ENCODE measurements around the gene PRKN. TPM values are rescaled to one million over a fixed set of nuclear protein-coding genes. Genes with fewer than 3 reads are reported as not detected.

PRKN gene
- total and polyA plus RNA-seq, 9 of the 15 experiments (the other 6 are each of a cell fraction or from before 2014, with no cell fraction given), result 0.03 to 0.96 (median 0.15) TPM; not detected in 2

GRCh38 chr6:161829291-161829729 is 898.3 kb downstream of the PRKN start (continued):
- TF ChIP-seq GTF2E2 (tag; IDR thresholded peaks at IDR 0.05), result no peak

DNA sequence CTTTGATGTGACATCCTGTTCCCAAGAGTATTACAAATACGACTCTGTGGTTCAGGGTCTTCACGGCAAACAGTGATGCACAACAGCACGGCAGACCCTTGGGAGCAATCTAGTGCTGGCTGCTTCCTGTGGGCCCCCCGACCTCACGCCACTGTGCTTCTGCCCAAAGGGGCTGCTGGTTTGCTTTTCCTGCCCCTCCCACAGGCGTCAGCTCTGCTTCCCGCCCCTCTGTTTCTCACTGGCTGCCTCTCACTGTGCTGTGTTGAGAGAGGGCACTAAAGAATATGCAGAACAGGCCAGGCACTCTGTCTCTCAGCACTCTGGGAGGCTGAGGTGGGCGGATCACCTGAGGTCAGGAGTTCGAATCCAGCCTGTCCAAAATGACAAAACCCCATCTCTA is 899.2 kb downstream of the PRKN start:
- TF ChIP-seq TCF7 (IDR thresholded peaks at IDR 0.05; ENCODE audit: borderline replicate concordance) (no peak), CTBP1 (IDR thresholded peaks at IDR 0.05; ENCODE audit: borderline replicate concordance) (no peak), NUFIP1 (IDR thresholded peaks at IDR 0.05; ENCODE audit: partially characterized antibody) (no peak), ILF3 (IDR thresholded peaks at IDR 0.05; ENCODE audit: borderline replicate concordance) (no peak)
- intact Hi-C loops (cut with micrococcal nuclease) (no loop called here), in situ Hi-C loops (cut with MboI) (no loop called here)
- ChIA-PET CTCF (ENCODE audit: low intra/inter-chr PET ratio) (no interaction called here), POLR2A (interaction anchor here (0.7 kb wide), 1 partner anchor 9 kb away, joined by 3 read pairs; no protein-coding TSS in a partner anchor)
- Histone ChIP-seq H3K9me3 (replicated peaks; ENCODE audit: control insufficient read depth, insufficient read depth, low read depth, low read length) (no peaks in the 10 kb centered on the region), H4K20me1 (replicated peaks; ENCODE audit: control insufficient read depth, insufficient read depth, low read length) (no peaks in the 10 kb centered on the region; the same call in 1 of the 2 replicates), H3K9me1 (ENCODE audit: control insufficient read depth, insufficient read depth, low read length) (no peaks in the 10 kb centered on the region), H3K79me2 (ENCODE audit: control insufficient read depth, insufficient read depth, low read length) (no peaks in the 10 kb centered on the region), H2AFZ (ENCODE audit: low read depth, low read length) (no peak overlapping the region), H3K4me2 (ENCODE audit: insufficient read depth, low read length) (no peak overlapping the region), H3K4me3 (no peak overlapping the region), H3K36me3 (ENCODE audit: control insufficient read depth, insufficient read depth, low read length) (no peaks in the 10 kb centered on the region), H3K9ac (ENCODE audit: insufficient read depth in 1 of 2, low read depth in 2 of 2, low read length in 2 of 2) (no peak overlapping the region), H3K4me1 (replicated peaks in 1 of 2; ENCODE audit: control insufficient read depth in 2 of 2, insufficient read depth in 2 of 2, low read length in 2 of 2) (no peaks in the 10 kb centered on the region), H3K27ac (ENCODE audit: extremely low read depth, low read depth, low read length) (no peak overlapping the region), H3K27me3 (ENCODE audit: control insufficient read depth in 2 of 2, insufficient read depth in 2 of 2, low read length in 2 of 2) (peaks cover 9 to 30% of the 10 kb centered on the region in 2 experiments; a peak in 4 of 5 replicates)
- FAIRE-seq, result no peak
- no peak for ATAC-seq
- DNase-seq (ENCODE audit: extremely low read depth in 1 of 4, low spot score in 3 of 4), result no peak
- WGBS (ENCODE audit: insufficient coverage, low coverage, missing lambda C conversion rate), result 3% methylated on average over 8 of the region's 9 CpGs
- no TSS peak for BruUV-seq (replicated peaks)
